GM18508 (cell line): ENCODE measurements around the gene OAS3.
"Not testable (repeated sequence)": the region's sequence is repeated elsewhere in the genome, so short reads cannot be mapped to it uniquely, and the experiment has no call there.

ENCODE experiments used
- ATAC-seq: cut with Tn5 transposase; IDR thresholded peaks from one replicate; pipeline ENCODE4 v1.9.1; 2021; ENCODE audit warnings: moderate number of reproducible peaks; ENCODE audit not compliant: insufficient read depth, unreplicated experiment

OAS3 gene

GRCh38 chr12:112977641-112978040 is 39.4 kb downstream of the OAS3 start:
- no peak for ATAC-seq

GRCh38 chr12:112978163-112979040 is 40.1 kb downstream of the OAS3 start, which contains the start of gene OAS2:
Gene OAS2 (plus strand): TSS chr12:112978519. CDS start chr12:112978609, 90 bp downstream.
- peak; percentile 89 for ATAC-seq

GRCh38 chr12:112979041-112979680 is 40.9 kb downstream of the OAS3 start:
- no peak for ATAC-seq

- ATAC-seq: no peak
Observed at GRCh38 chr12:112980491-112981158, 42.4 kb downstream of the OAS3 start.

- no peak for ATAC-seq
Observed at GRCh38 chr12:112985642-112986290, 47.5 kb downstream of the OAS3 start.

- ATAC-seq: no peak
Observed at GRCh38 chr12:112986291-112986800, 48.1 kb downstream of the OAS3 start.

- ATAC-seq: no peak
Observed at GRCh38 chr12:112987561-112987960, 49.3 kb downstream of the OAS3 start.

- no peak for ATAC-seq
Observed at GRCh38 chr12:112988224-112988623, 50.0 kb downstream of the OAS3 start.

- not testable (repeated sequence) for ATAC-seq
Observed at GRCh38 chr12:112988823-112989385, 50.6 kb downstream of the OAS3 start.

GRCh38 chr12:112989806-112990205 is 51.5 kb downstream of the OAS3 start:
- no peak for ATAC-seq

GRCh38 chr12:112992541-112993398 is 54.5 kb downstream of the OAS3 start:
- no peak for ATAC-seq

GRCh38 chr12:112995008-112995407 is 56.7 kb downstream of the OAS3 start:
- no peak for ATAC-seq

GRCh38 chr12:112996501-112996900 is 58.2 kb downstream of the OAS3 start:
- ATAC-seq: no peak

GRCh38 chr12:112997506-112997905 is 59.2 kb downstream of the OAS3 start:
- ATAC-seq: no peak

- ATAC-seq: peak; percentile 78
Observed at GRCh38 chr12:112998987-112999767, 60.9 kb downstream of the OAS3 start.

GRCh38 chr12:113000433-113000832 is 62.2 kb downstream of the OAS3 start:
- ATAC-seq: no peak

- ATAC-seq: no peak
Observed at GRCh38 chr12:113002155-113002554, 63.9 kb downstream of the OAS3 start.

- no peak for ATAC-seq
Observed at GRCh38 chr12:113002676-113003075, 64.4 kb downstream of the OAS3 start.
